SK-N-SH (cell line): ENCODE data around the gene SMIM44. TPM values are rescaled to one million over a fixed set of nuclear protein-coding genes. Genes with fewer than 3 reads are reported as not detected.

Experiments
- CTCF ChIA-PET: fragments of 300-600, 350-600 bp; formaldehyde crosslinking; extraction: SDS; loops from one replicate; lab custom pipeline; 2021; lab: Yijun Ruan, JAX
- POLR2A ChIA-PET: fragments of 350-600 bp; sonication (Branson Sonifier 250); formaldehyde crosslinking; extraction: SDS; loops from one replicate; lab custom pipeline; 2020; ENCODE audit warnings: antibody characterized with exemption, inconsistent platforms; lab: Yijun Ruan, JAX
- DNase-seq: peaks from one replicate; pipeline ENCODE4 v3.0.0; 2012
- H2AFZ ChIP-seq: fragments of 200-600 bp; sonication (generic); 2 replicates; pipeline ENCODE4 v1.8.1; 2016; ENCODE audit warnings: antibody characterized with exemption, mild to moderate bottlenecking, low read depth
- H3F3A ChIP-seq: fragments of 200-600 bp; sonication (generic); replicated peaks from 2 replicates; pipeline ENCODE3; 2016; ENCODE audit warnings: antibody characterized with exemption, mild to moderate bottlenecking; ENCODE audit not compliant: insufficient read depth
- H3K27ac ChIP-seq, 2 experiments: fragments of 200-500 bp in 1 of 2; fragments of 200-600 bp in 1 of 2; sonication (Bioruptor generic) in 1 of 2; sonication (generic), shearing (Covaris generic) in 1 of 2; 2 replicates each; pipeline versions ENCODE4 v1.5.1 to v1.6.1; 2014 to 2016; ENCODE audit warnings: low read depth in 2 of 2, inconsistent platforms in 1 of 2, low read length in 1 of 2, mild to moderate bottlenecking in 1 of 2, mixed read lengths in 1 of 2
- H3K27me3 ChIP-seq: fragments of 200-600 bp; sonication (generic), shearing (Covaris generic); 2 replicates; pipeline ENCODE4 v1.6.1; 2016; ENCODE audit warnings: mixed run types; ENCODE audit not compliant: insufficient read depth
- H3K36me3 ChIP-seq, 2 experiments: fragments of 200-500 bp in 1 of 2; fragments of 200-600 bp in 1 of 2; sonication (Bioruptor generic) in 1 of 2; sonication (generic) in 1 of 2; replicated peaks in 1 of 2; 2 replicates each; pipeline versions ENCODE3 to v1.5.1; 2014 to 2016; ENCODE audit warnings: low read length in 1 of 2, mild to moderate bottlenecking in 1 of 2; ENCODE audit not compliant: insufficient read depth in 2 of 2, control insufficient read depth in 1 of 2
- H3K4me1 ChIP-seq, 2 experiments: fragments of 200-500 bp in 1 of 2; fragments of 200-600 bp in 1 of 2; sonication (Bioruptor generic) in 1 of 2; sonication (generic), shearing (Covaris generic) in 1 of 2; 2 replicates each; pipeline versions ENCODE4 v1.5.1 to v1.6.1; 2014 to 2016; ENCODE audit warnings: low read depth in 1 of 2, low read length in 1 of 2, mixed run types in 1 of 2; ENCODE audit not compliant: insufficient read depth in 2 of 2, control insufficient read depth in 1 of 2
- H3K4me2 ChIP-seq: fragments of 200-600 bp; sonication (generic), shearing (Covaris generic); 2 replicates; pipeline ENCODE4 v1.6.1; 2017; ENCODE audit warnings: mixed run types
- H3K4me3 ChIP-seq, 2 experiments: fragments of 200-500 bp in 1 of 2; fragments of 200-600 bp in 1 of 2; sonication (Bioruptor generic) in 1 of 2; sonication (generic), shearing (Covaris generic) in 1 of 2; 2 replicates each; pipeline versions ENCODE4 v1.5.1 to v1.8.1; 2014 to 2016; ENCODE audit warnings: low read depth in 2 of 2, inconsistent platforms in 1 of 2, low read length in 1 of 2, mild to moderate bottlenecking in 1 of 2, mixed read lengths in 1 of 2, moderate library complexity in 1 of 2
- H3K79me2 ChIP-seq: fragments of 200-600 bp; sonication (generic); 2 replicates; pipeline ENCODE4 v1.8.1; 2017; ENCODE audit warnings: mild to moderate bottlenecking; ENCODE audit not compliant: insufficient read depth
- H3K9ac ChIP-seq: fragments of 200-600 bp; sonication (generic); 2 replicates; pipeline ENCODE4 v1.6.1; 2017; ENCODE audit warnings: mixed run types
- H3K9me2 ChIP-seq: fragments of 200-600 bp; sonication (generic); 2 replicates; pipeline ENCODE4 v1.6.1; 2017; ENCODE audit warnings: mixed run types
- H3K9me3 ChIP-seq: fragments of 200-600 bp; sonication (generic); 2 replicates; pipeline ENCODE4 v1.6.1; 2017; ENCODE audit warnings: mixed run types, mild to moderate bottlenecking, moderate library complexity
- H4K20me1 ChIP-seq: fragments of 200-600 bp; sonication (generic); 2 replicates; pipeline ENCODE4 v1.6.1; 2017; ENCODE audit warnings: mild to moderate bottlenecking, mixed run types; ENCODE audit not compliant: insufficient read depth
- CHD2 ChIP-seq: fragments of 150-350 bp; IDR thresholded peaks from 2 replicates; pipeline ENCODE4 v1.6.1; 2018; ENCODE audit warnings: low read length; ENCODE audit not compliant: partially characterized antibody
- CTCF ChIP-seq: fragments of 200-600 bp; sonication (generic); IDR thresholded peaks from 2 replicates; pipeline ENCODE4 v1.6.1; 2017; ENCODE audit warnings: antibody characterized with exemption, mild to moderate bottlenecking, moderate library complexity
- EP300 ChIP-seq, 2 experiments: IDR thresholded peaks; 2 replicates each; pipeline versions ENCODE4 v1.4.0 to v1.6.1; 2012; ENCODE audit warnings: borderline replicate concordance in 1 of 2, low read depth in 1 of 2, low read length in 1 of 2
- FOXJ3 ChIP-seq: sonication (generic); formaldehyde crosslinking; IDR thresholded peaks from 2 replicates; pipeline ENCODE4 v1.5.1; 2020; ENCODE audit warnings: mild to moderate bottlenecking, missing genetic modification reagents
- FOXM1 ChIP-seq: IDR thresholded peaks from 2 replicates; pipeline ENCODE4 v1.4.0; 2012; ENCODE audit warnings: low read depth, mild to moderate bottlenecking
- GATA2 ChIP-seq: sonication (generic); formaldehyde crosslinking; IDR thresholded peaks from 2 replicates; pipeline ENCODE4 v1.5.0; 2020; ENCODE audit warnings: mild to moderate bottlenecking, missing genetic modification reagents
- IRF3 ChIP-seq: fragments of 150-350 bp; IDR thresholded peaks from 2 replicates; pipeline ENCODE4 v1.6.1; 2016; ENCODE audit warnings: mild to moderate bottlenecking, low read depth, low read length
- JUND ChIP-seq: IDR thresholded peaks from 2 replicates; pipeline ENCODE4 v1.4.0; 2012
- MEF2A ChIP-seq: IDR thresholded peaks from 2 replicates; pipeline ENCODE4 v1.4.0; 2012; ENCODE audit warnings: low read depth, borderline replicate concordance
- NFIC ChIP-seq: IDR thresholded peaks from 2 replicates; pipeline ENCODE4 v1.4.0; 2012; ENCODE audit warnings: borderline replicate concordance
- PBX3 ChIP-seq: IDR thresholded peaks from 2 replicates; pipeline ENCODE4; 2012
- RAD21 ChIP-seq: IDR thresholded peaks from 2 replicates; pipeline ENCODE4 v1.6.1; 2012; ENCODE audit warnings: mild to moderate bottlenecking, low read length
- RCOR1 ChIP-seq: fragments of 150-350 bp; IDR thresholded peaks from 2 replicates; pipeline ENCODE4 v1.6.1; 2017; ENCODE audit warnings: antibody characterized with exemption, low read length
- RFX5 ChIP-seq: IDR thresholded peaks from 2 replicates; pipeline ENCODE4 v1.6.1; 2012; ENCODE audit warnings: mild to moderate bottlenecking, improper control_type of control experiment, low read length
- RXRA ChIP-seq: IDR thresholded peaks from 2 replicates; pipeline ENCODE4 v1.4.0; 2012; ENCODE audit warnings: low read depth, mild to moderate bottlenecking, borderline replicate concordance
- TAF1 ChIP-seq: IDR thresholded peaks from 2 replicates; pipeline ENCODE4 v1.6.1; 2012; ENCODE audit warnings: low read depth, mild to moderate bottlenecking, low read length, moderate library complexity, borderline replicate concordance
- YY1 ChIP-seq: IDR thresholded peaks from 2 replicates; pipeline ENCODE4 v1.4.0; 2012; ENCODE audit warnings: low read depth, mild to moderate bottlenecking
- ZBTB33 ChIP-seq: IDR thresholded peaks from 2 replicates; pipeline ENCODE4 v1.4.0; 2012; ENCODE audit warnings: low read depth, borderline replicate concordance
- WGBS: methylation state at CpG from one replicate; pipeline ENCODE4 v1.1.6; 2017; ENCODE audit warnings: low lambda C conversion rate; 5-methylcytosine and 5-hydroxymethylcytosine counted together
- polyA plus RNA-seq, 3 experiments: library from polyadenylated mRNA; depleted of rRNA; stranded (reverse); fragments of >200 nt; gene quantifications; 2 replicates each; pipeline ENCODE4 v1.2.3, GENCODE V29; 2012

The SMIM44 gene
- polyA plus RNA-seq, 1 of the 3 experiments (the other 2 are of a cell fraction): not detected

- H3K9ac ChIP-seq: peak overlapping the region; percentile 87
- peaks cover 11% of the 10 kb centered on the region in 2 experiments; a peak in 2 of 4 replicates for H3K4me1 ChIP-seq
- no peak overlapping the region for H2AFZ ChIP-seq
- CTCF ChIA-PET: interaction anchor here (1.7 kb wide), 1 partner anchor 32 kb away, joined by 3 read pairs; the partner anchor contains the start of gene TEKTIP1
- TF ChIP-seq RAD21: no peak
- no peak for TF ChIP-seq NFIC
- no peak for TF ChIP-seq CHD2
- TF ChIP-seq JUND: no peak
- no peak for TF ChIP-seq PBX3
- TF ChIP-seq RFX5: no peak
- no peak for TF ChIP-seq TAF1
- TF ChIP-seq MEF2A: no peak
- TF ChIP-seq IRF3: no peak
- TF ChIP-seq FOXJ3: no peak
- TF ChIP-seq RCOR1: no peak
- no peak for TF ChIP-seq ZBTB33
- no peak for TF ChIP-seq GATA2
- TF ChIP-seq YY1: no peak
- no peak for TF ChIP-seq CTCF
- TF ChIP-seq RXRA: no peak
- TF ChIP-seq EP300 (IDR thresholded peaks at IDR 0.05; ENCODE audit: borderline replicate concordance in 1 of 2, low read depth in 1 of 2, low read length in 1 of 2): no peak
- no peak for TF ChIP-seq FOXM1
- TF ChIP-seq, all 33 proteins: peak for 0
- H4K20me1 ChIP-seq: peaks cover 49% of the 10 kb centered on the region
- POLR2A ChIA-PET: interaction anchor here (1.4 kb wide), 1 partner anchor 12 kb away, joined by 3 read pairs; no protein-coding TSS in a partner anchor
- H3K4me3 ChIP-seq: peak overlapping the region; percentile 69 to 71
- peaks cover 16% of the 10 kb centered on the region for H3F3A ChIP-seq
- peak overlapping the region; percentile 93 for H3K4me2 ChIP-seq
- H3K79me2 ChIP-seq: peaks cover 64% of the 10 kb centered on the region
- H3K27me3 ChIP-seq: no peaks in the 10 kb centered on the region
- no peaks in the 10 kb centered on the region for H3K9me3 ChIP-seq
- DNase-seq: peak; percentile 55
- H3K27ac ChIP-seq: peak overlapping the region in 1 of 2 experiments; percentile 16; a peak in 2 of 4 replicates
- no peaks in the 10 kb centered on the region for H3K9me2 ChIP-seq
- H3K36me3 ChIP-seq: peaks cover 0 to 7% of the 10 kb centered on the region in 2 experiments
- WGBS: 25% methylated on average over 13 of the region's 31 CpGs
Measured at GRCh38 chr19:3507371-3508120, 24.3 kb upstream of the SMIM44 start.
